HepG2 (cell line): ENCODE results near the gene TTLL10. TPM values are rescaled to one million over a fixed set of nuclear protein-coding genes. Genes with fewer than 3 reads are reported as not detected.

Experiments
- ARID2 ChIP-seq: sonication (generic); formaldehyde crosslinking; IDR thresholded peaks from 2 replicates; pipeline ENCODE4 v1.8.1; 2022; ENCODE audit warnings: mild to moderate bottlenecking, missing genetic modification reagents, borderline replicate concordance
- ATF1 ChIP-seq: IDR thresholded peaks from 2 replicates; pipeline ENCODE4 v1.6.1; 2016; ENCODE audit warnings: mild to moderate bottlenecking, control low read depth
- JUND ChIP-seq: sonication (generic); formaldehyde crosslinking; IDR thresholded peaks from 2 replicates; pipeline ENCODE4 v1.8.0; 2022; ENCODE audit warnings: mild to moderate bottlenecking, missing genetic modification reagents
- MEF2D ChIP-seq: sonication (generic); formaldehyde crosslinking; IDR thresholded peaks from 2 replicates; pipeline ENCODE4 v1.5.1; 2020; ENCODE audit warnings: mild to moderate bottlenecking, missing genetic modification reagents
- MYPOP ChIP-seq: sonication (generic); formaldehyde crosslinking; IDR thresholded peaks from 2 replicates; pipeline ENCODE4 v1.8.1; 2023; ENCODE audit warnings: mild to moderate bottlenecking, moderate library complexity, missing genetic modification reagents
- PRPF4 ChIP-seq: fragments of 200-400 bp; formaldehyde crosslinking; IDR thresholded peaks from 2 replicates; pipeline ENCODE4 v1.6.1; 2016; ENCODE audit warnings: low read length, low read depth; ENCODE audit not compliant: poor library complexity, severe bottlenecking
- SAFB2 ChIP-seq: sonication (generic); formaldehyde crosslinking; IDR thresholded peaks from 2 replicates; pipeline ENCODE4 v1.5.1; 2020; ENCODE audit warnings: missing genetic modification reagents, low read depth, mild to moderate bottlenecking, borderline replicate concordance
- SKIL ChIP-seq: sonication (generic); formaldehyde crosslinking; IDR thresholded peaks from 2 replicates; pipeline ENCODE4 v1.8.0; 2022; ENCODE audit warnings: missing genetic modification reagents, mild to moderate bottlenecking, moderate library complexity, borderline replicate concordance
- SOX6 ChIP-seq, 2 experiments: fragments of 450-650 bp in 1 of 2; sonication (generic) in 1 of 2; formaldehyde crosslinking in 1 of 2; IDR thresholded peaks; 2 replicates each; pipeline versions ENCODE4 v1.4.0 to v1.6.1; 2017 to 2020; ENCODE audit warnings: antibody characterized with exemption in 1 of 2, mild to moderate bottlenecking in 1 of 2, missing genetic modification reagents in 1 of 2
- SRSF9 ChIP-seq: fragments of 200-400 bp; formaldehyde crosslinking; IDR thresholded peaks from 2 replicates; pipeline ENCODE4 v1.6.1; 2018; ENCODE audit warnings: borderline replicate concordance, mild to moderate bottlenecking, low read depth, low read length; ENCODE audit not compliant: insufficient read depth, poor library complexity, severe bottlenecking
- ZFP90 ChIP-seq: sonication (generic); formaldehyde crosslinking; IDR thresholded peaks from 2 replicates; pipeline ENCODE4 v1.8.0; 2022; ENCODE audit warnings: missing genetic modification reagents, mild to moderate bottlenecking, inconsistent platforms, borderline replicate concordance
- ZNF441 ChIP-seq: sonication (generic); formaldehyde crosslinking; IDR thresholded peaks from 2 replicates; pipeline ENCODE4 v1.7.0; 2021; ENCODE audit warnings: missing genetic modification reagents, borderline replicate concordance
- ZNF569 ChIP-seq: sonication (generic); formaldehyde crosslinking; IDR thresholded peaks from 2 replicates; pipeline ENCODE4 v1.5.0; 2020; ENCODE audit warnings: mild to moderate bottlenecking, missing genetic modification reagents, moderate library complexity, borderline replicate concordance
- ZNF709 ChIP-seq: sonication (generic); formaldehyde crosslinking; IDR thresholded peaks from 2 replicates; pipeline ENCODE4 v1.5.0; 2020; ENCODE audit warnings: mild to moderate bottlenecking, missing genetic modification reagents
- ZNF790 ChIP-seq: sonication (generic); formaldehyde crosslinking; IDR thresholded peaks from 2 replicates; pipeline ENCODE4 v1.8.0; 2022; ENCODE audit warnings: missing genetic modification reagents, mild to moderate bottlenecking, borderline replicate concordance
- ZSCAN22 ChIP-seq: sonication (generic); formaldehyde crosslinking; IDR thresholded peaks from 2 replicates; pipeline ENCODE4 v1.4.0; 2020; ENCODE audit warnings: mild to moderate bottlenecking, missing genetic modification reagents
- polyA plus RNA-seq, 8 experiments: library from polyadenylated mRNA; depleted of rRNA in 3 of 8; stranded (reverse) in 7 of 8; unstranded in 1 of 8; fragments of >200 nt; fragmentation: Illumina TruSeq in 4 of 8; extraction: Trizol in 4 of 8; gene quantifications; 2 replicates each; pipeline versions ENCODE4 v1.2.1 to v1.2.3, GENCODE V29; 2011 to 2016; ENCODE audit warnings: low read depth in 4 of 8, missing spikeins in 1 of 8, mixed read lengths in 1 of 8; ENCODE audit not compliant: insufficient read depth in 1 of 8
- total RNA-seq, 5 experiments: library from RNA; depleted of rRNA; stranded (reverse); fragments of >200 nt; fragmentation: Illumina TruSeq; extraction: Trizol; gene quantifications; 2 replicates each; pipeline ENCODE4 v1.2.3, GENCODE V29; 2016; ENCODE audit warnings: low read depth in 1 of 5
- TF ChIP-seq, protein P1 (sequence below): sonication (generic); formaldehyde crosslinking; IDR thresholded peaks from 2 replicates; pipeline ENCODE4 v1.5.0; 2020; ENCODE audit warnings: mild to moderate bottlenecking, missing genetic modification reagents, borderline replicate concordance

TTLL10 gene
- total and polyA plus RNA-seq, 2 of the 13 experiments (the other 11 are each of a cell fraction or from before 2014, with no cell fraction given), result not detected

DNA sequence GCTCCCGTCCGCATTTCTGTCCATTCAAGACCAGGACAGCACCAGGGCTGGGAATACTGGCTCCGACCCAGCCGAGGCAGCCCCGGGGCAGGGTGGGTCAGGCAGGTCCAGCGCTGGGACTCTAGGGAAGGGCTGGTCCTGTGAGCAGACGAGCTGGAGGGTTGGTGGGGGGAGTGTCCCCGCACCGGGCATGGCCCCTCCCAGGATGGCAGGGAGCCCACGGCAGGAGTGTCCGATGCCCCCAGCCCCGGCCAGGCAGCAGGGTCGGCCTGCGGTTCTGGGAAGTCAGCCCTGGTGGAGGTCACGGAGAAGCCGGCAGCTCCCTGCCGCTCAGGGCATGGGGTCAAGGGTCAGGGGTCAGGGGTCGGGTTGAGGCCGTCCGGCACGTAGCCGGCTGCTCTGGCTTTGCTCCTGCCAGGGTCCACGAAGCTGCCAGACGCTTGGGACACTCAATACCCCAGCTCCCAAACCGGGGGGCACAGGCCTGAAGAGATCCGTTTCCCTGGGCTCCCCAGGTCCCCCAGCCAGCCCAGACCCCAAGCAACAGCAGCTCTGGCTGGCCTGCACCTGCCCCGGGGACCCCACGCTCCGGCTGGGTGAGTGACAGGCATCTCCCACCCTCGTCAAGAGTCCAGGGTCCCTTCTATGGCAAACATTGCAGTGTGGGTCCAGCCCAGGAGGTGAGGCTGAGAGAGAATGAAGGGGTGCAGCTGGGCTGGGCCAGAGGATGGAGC lies 66.1 kb downstream of the TTLL10 start (continued):
- TF ChIP-seq SKIL (CRISPR knock-in tag) (peak; percentile 82), SOX6 (IDR thresholded peaks at IDR 0.05) (no peak), SOX6 (CRISPR knock-in tag; IDR thresholded peaks at IDR 0.05) (no peak; the same call in 1 of the 2 replicates), ZFP90 (CRISPR knock-in tag) (peak; percentile 13; the same call in 1 of the 2 replicates), ZNF709 (CRISPR knock-in tag) (peak; percentile 64; the same call in 1 of the 2 replicates), ZNF790 (peak; percentile 86; the same call in 1 of the 2 replicates), PRPF4 (no peak), ZSCAN22 (CRISPR knock-in tag) (no peak), ARID2 (CRISPR knock-in tag) (no peak), SAFB2 (CRISPR knock-in tag) (peak; percentile 83), JUND (CRISPR knock-in tag) (no peak), ZNF441 (peak; percentile 70; the same call in 1 of the 2 replicates), SRSF9 (no peak), ATF1 (no peak), MEF2D (CRISPR knock-in tag) (peak; percentile 72), ZNF569 (no peak), MYPOP (CRISPR knock-in tag) (peak; percentile 36; the same call in 1 of the 2 replicates)
- TF ChIP-seq, protein P1, sequence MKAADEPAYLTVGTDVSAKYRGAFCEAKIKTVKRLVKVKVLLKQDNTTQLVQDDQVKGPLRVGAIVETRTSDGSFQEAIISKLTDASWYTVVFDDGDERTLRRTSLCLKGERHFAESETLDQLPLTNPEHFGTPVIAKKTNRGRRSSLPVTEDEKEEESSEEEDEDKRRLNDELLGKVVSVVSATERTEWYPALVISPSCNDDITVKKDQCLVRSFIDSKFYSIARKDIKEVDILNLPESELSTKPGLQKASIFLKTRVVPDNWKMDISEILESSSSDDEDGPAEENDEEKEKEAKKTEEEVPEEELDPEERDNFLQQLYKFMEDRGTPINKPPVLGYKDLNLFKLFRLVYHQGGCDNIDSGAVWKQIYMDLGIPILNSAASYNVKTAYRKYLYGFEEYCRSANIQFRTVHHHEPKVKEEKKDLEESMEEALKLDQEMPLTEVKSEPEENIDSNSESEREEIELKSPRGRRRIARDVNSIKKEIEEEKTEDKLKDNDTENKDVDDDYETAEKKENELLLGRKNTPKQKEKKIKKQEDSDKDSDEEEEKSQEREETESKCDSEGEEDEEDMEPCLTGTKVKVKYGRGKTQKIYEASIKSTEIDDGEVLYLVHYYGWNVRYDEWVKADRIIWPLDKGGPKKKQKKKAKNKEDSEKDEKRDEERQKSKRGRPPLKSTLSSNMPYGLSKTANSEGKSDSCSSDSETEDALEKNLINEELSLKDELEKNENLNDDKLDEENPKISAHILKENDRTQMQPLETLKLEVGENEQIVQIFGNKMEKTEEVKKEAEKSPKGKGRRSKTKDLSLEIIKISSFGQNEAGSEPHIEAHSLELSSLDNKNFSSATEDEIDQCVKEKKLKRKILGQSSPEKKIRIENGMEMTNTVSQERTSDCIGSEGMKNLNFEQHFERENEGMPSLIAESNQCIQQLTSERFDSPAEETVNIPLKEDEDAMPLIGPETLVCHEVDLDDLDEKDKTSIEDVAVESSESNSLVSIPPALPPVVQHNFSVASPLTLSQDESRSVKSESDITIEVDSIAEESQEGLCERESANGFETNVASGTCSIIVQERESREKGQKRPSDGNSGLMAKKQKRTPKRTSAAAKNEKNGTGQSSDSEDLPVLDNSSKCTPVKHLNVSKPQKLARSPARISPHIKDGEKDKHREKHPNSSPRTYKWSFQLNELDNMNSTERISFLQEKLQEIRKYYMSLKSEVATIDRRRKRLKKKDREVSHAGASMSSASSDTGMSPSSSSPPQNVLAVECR (CRISPR knock-in tag), result peak; percentile 69
